ENCODE data around the gene OPCML.

Gene OPCML

GRCh38 chr11:132993991-132994502 is 538.3 kb downstream of the OPCML start:
- Histone ChIP-seq H3K4me3 (ENCODE audit: low read depth, low read length) (peak overlapping the region; percentile 23), H3K36me3 (replicated peaks) (no peaks in the 10 kb centered on the region), H3K27ac (no peak overlapping the region), H3K27me3 (replicated peaks) (peaks cover 25% of the 10 kb centered on the region)
- no peak for TF ChIP-seq CTCF (IDR thresholded peaks at IDR 0.05; ENCODE audit: low read depth, low read length, missing control alignments)
- in situ Hi-C loops (cut with HindIII; ENCODE audit: low pct_ligation_motif_present, low sequenced_read_pairs), result no loop called here
- DNase-seq, result no peak

DNA sequence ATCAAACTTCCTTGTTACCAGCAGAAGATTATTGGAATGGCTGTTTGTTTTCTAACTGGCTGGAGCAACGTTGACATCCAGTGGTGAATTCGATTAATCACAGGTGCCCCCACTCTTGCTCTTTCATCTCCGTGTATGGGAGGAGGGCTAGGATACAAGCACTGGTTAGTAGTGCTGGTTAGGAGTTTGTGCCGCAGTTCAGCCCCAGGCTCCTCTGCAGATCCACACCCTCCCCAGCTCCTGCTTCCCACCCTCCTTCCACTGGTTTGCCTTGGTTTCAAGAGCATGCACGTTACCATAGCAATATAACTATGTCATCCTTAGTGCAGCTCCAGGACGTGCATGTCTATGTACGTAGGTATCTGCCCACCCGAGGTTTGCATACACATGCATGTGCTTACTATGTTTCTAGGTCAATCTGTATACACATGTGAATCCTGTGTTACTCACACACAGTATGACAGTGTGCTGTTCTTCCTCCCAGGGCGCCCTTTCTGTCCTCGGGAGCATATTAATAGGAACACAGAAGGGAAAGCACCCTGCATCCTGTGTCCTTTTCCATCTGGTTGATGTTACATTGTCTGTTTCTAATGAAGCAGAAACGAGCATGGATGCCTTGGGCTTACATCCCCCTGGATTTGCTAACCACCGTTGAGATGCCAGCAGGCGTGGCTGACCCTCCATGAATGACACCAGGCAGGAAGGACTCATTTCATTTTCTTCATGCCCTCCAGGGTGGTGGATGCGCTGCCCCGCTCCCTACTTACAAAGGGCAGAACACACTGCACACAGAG is 539.3 kb downstream of the OPCML start:
- in situ Hi-C loops (cut with HindIII; ENCODE audit: low pct_ligation_motif_present, low sequenced_read_pairs), result no loop called here
- DNase-seq, result peak; percentile 14
- H3K36me3 ChIP-seq (replicated peaks), result no peaks in the 10 kb centered on the region
- H3K4me3 ChIP-seq (ENCODE audit: low read depth, low read length), result no peak overlapping the region
- peak; percentile 64 for TF ChIP-seq CTCF (IDR thresholded peaks at IDR 0.05; ENCODE audit: low read depth, low read length, missing control alignments)
- peaks cover 25% of the 10 kb centered on the region for H3K27me3 ChIP-seq (replicated peaks)
- H3K27ac ChIP-seq, result no peak overlapping the region

- H3K36me3 ChIP-seq (replicated peaks), result no peaks in the 10 kb centered on the region
- no peak overlapping the region for H3K27ac ChIP-seq
- no peak for TF ChIP-seq CTCF (IDR thresholded peaks at IDR 0.05; ENCODE audit: low read depth, low read length, missing control alignments)
- no peak for DNase-seq
- H3K27me3 ChIP-seq (replicated peaks), result peaks cover 6% of the 10 kb centered on the region
- H3K4me3 ChIP-seq (ENCODE audit: low read depth, low read length), result no peak overlapping the region
- in situ Hi-C loops (cut with HindIII; ENCODE audit: low pct_ligation_motif_present, low sequenced_read_pairs), result no loop called here
Measured at GRCh38 chr11:132988411-132988810, 543.9 kb downstream of the OPCML start.

DNA sequence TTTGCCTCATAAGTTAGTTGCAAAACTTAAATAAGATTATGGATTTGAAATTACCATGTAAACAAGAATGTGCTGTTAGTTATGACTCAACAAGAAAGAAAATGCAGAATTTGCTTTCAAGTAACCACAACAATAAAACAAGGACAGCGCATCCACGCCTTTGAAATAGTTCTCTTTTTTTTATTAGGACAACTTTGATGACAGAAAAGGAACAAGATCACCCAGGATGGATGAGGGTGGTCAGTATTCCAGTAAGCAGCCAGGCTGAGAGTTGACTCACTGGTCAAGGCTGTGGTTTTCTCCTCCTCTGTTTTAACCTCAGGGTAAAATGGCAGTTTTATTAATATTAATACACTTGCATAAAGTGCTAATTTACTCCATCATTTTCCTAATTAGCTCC is 544.4 kb downstream of the OPCML start:
- no peak for DNase-seq
- Histone ChIP-seq H3K27ac (no peak overlapping the region), H3K36me3 (replicated peaks) (no peaks in the 10 kb centered on the region), H3K4me3 (ENCODE audit: low read depth, low read length) (no peak overlapping the region), H3K27me3 (replicated peaks) (peaks cover 2% of the 10 kb centered on the region)
- TF ChIP-seq CTCF (IDR thresholded peaks at IDR 0.05; ENCODE audit: low read depth, low read length, missing control alignments), result no peak
- in situ Hi-C loops (cut with HindIII; ENCODE audit: low pct_ligation_motif_present, low sequenced_read_pairs), result no loop called here

DNA sequence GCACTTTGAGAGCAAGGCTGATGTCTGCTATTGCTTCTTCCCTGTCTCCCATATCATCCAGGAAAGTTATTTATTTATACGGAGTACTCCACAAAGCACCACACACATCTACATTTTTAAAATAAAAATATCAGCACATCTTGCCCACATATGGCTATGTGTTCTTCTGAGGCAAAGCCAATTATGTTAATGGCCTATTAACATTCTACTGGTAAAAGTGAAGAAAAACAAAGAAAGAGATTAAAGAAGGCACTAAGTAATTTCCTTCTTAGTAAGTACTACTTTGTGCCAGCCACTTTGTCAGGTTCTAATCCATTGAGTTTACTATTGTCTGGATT is 548.7 kb downstream of the OPCML start:
- in situ Hi-C loops (cut with HindIII; ENCODE audit: low pct_ligation_motif_present, low sequenced_read_pairs), result no loop called here
- H3K27me3 ChIP-seq (replicated peaks), result no peaks in the 10 kb centered on the region
- DNase-seq, result no peak
- H3K36me3 ChIP-seq (replicated peaks), result no peaks in the 10 kb centered on the region
- H3K27ac ChIP-seq, result no peak overlapping the region
- H3K4me3 ChIP-seq (ENCODE audit: low read depth, low read length), result no peak overlapping the region
- TF ChIP-seq CTCF (IDR thresholded peaks at IDR 0.05; ENCODE audit: low read depth, low read length, missing control alignments), result no peak
